ENCODE results near the gene HOXD12.

Gene HOXD12

GRCh38 chr2:176101216-176101830, 1.7 kb downstream of the HOXD12 start:
- peaks cover 0 to 79% (median 48%) of the 10 kb centered on the region in 11 experiments; a peak in 16 of 22 replicates for H4K20me1 ChIP-seq
- H3K4me1 ChIP-seq: peaks cover 0 to 15% (median 11%) of the 10 kb centered on the region in 10 experiments; a peak in 15 of 20 replicates
- no peak overlapping the region for H3K9ac ChIP-seq
- TF ChIP-seq Cebpa-rat (IDR thresholded peaks at IDR 0.05): no peak
- peaks cover 41 to 66% (median 49%) of the 10 kb centered on the region in 11 experiments for H3K9me3 ChIP-seq (replicated peaks in 1 of 11)
- H3K4me2 ChIP-seq: no peak overlapping the region
- H3K4me3 ChIP-seq: no peak overlapping the region
- H3K27ac ChIP-seq: no peak overlapping the region
- H3K27me3 ChIP-seq: peaks cover 100% of the 10 kb centered on the region in 11 experiments
- H3K36me3 ChIP-seq: no peaks in the 10 kb centered on the region

- H3K36me3 ChIP-seq: no peaks in the 10 kb centered on the region
- no peak overlapping the region for H3K4me3 ChIP-seq
- H3K9me3 ChIP-seq (replicated peaks in 1 of 11): peaks cover 46 to 71% (median 54%) of the 10 kb centered on the region in 11 experiments
- H3K27me3 ChIP-seq: peaks cover 100% of the 10 kb centered on the region in 11 experiments
- no peak overlapping the region for H3K4me2 ChIP-seq
- H4K20me1 ChIP-seq: peaks cover 0 to 73% (median 43%) of the 10 kb centered on the region in 11 experiments; a peak in 16 of 22 replicates
- H3K9ac ChIP-seq: no peak overlapping the region
- no peak overlapping the region for H3K27ac ChIP-seq
- no peak for TF ChIP-seq Cebpa-rat (IDR thresholded peaks at IDR 0.05)
- H3K4me1 ChIP-seq: peaks cover 0 to 10% (median 6%) of the 10 kb centered on the region in 10 experiments; a peak in 15 of 20 replicates
Observed at GRCh38 chr2:176101842-176102241, 2.2 kb downstream of the HOXD12 start.

GRCh38 chr2:176102309-176102866, 2.8 kb downstream of the HOXD12 start:
- no peak overlapping the region for H3K4me2 ChIP-seq
- peaks cover 52 to 77% (median 59%) of the 10 kb centered on the region in 11 experiments for H3K9me3 ChIP-seq (replicated peaks in 1 of 11)
- no peak overlapping the region for H3K4me3 ChIP-seq
- TF ChIP-seq Cebpa-rat (IDR thresholded peaks at IDR 0.05): no peak
- H3K36me3 ChIP-seq: no peaks in the 10 kb centered on the region
- no peak overlapping the region for H3K9ac ChIP-seq
- H4K20me1 ChIP-seq: peaks cover 0 to 68% (median 37%) of the 10 kb centered on the region in 11 experiments; a peak in 14 of 22 replicates
- H3K27ac ChIP-seq: no peak overlapping the region
- H3K27me3 ChIP-seq: peaks cover 99 to 100% (median 100%) of the 10 kb centered on the region in 11 experiments
- H3K4me1 ChIP-seq: peaks cover 0 to 5% (median under 1%) of the 10 kb centered on the region in 10 experiments; a peak in 11 of 20 replicates

- no peak overlapping the region for H3K4me2 ChIP-seq
- no peaks in the 10 kb centered on the region for H3K36me3 ChIP-seq
- no peaks in the 10 kb centered on the region; a peak in 1 of 20 replicates for H3K4me1 ChIP-seq
- peaks cover 92 to 99% (median 97%) of the 10 kb centered on the region in 11 experiments for H3K27me3 ChIP-seq
- H3K9me3 ChIP-seq (replicated peaks in 1 of 11): peaks cover 52 to 81% (median 59%) of the 10 kb centered on the region in 11 experiments
- H3K4me3 ChIP-seq: no peak overlapping the region
- H3K27ac ChIP-seq: no peak overlapping the region
- H4K20me1 ChIP-seq: peaks cover 0 to 61% (median 31%) of the 10 kb centered on the region in 11 experiments; a peak in 14 of 22 replicates
- no peak for TF ChIP-seq Cebpa-rat (IDR thresholded peaks at IDR 0.05)
- no peak overlapping the region for H3K9ac ChIP-seq
Observed at GRCh38 chr2:176103194-176103593, 3.6 kb downstream of the HOXD12 start.

GRCh38 chr2:176103742-176104315, 4.2 kb downstream of the HOXD12 start:
- Histone ChIP-seq H4K20me1 (peaks cover 0 to 55% (median 25%) of the 10 kb centered on the region in 11 experiments; a peak in 14 of 22 replicates), H3K36me3 (no peaks in the 10 kb centered on the region), H3K4me3 (no peak overlapping the region), H3K27ac (no peak overlapping the region), H3K4me2 (no peak overlapping the region), H3K9ac (no peak overlapping the region), H3K4me1 (no peaks in the 10 kb centered on the region), H3K27me3 (peaks cover 92 to 99% (median 97%) of the 10 kb centered on the region in 11 experiments), H3K9me3 (replicated peaks in 1 of 11) (peaks cover 52 to 85% (median 62%) of the 10 kb centered on the region in 11 experiments)
- TF ChIP-seq Cebpa-rat (IDR thresholded peaks at IDR 0.05): no peak

GRCh38 chr2:176104316-176105077, 4.9 kb downstream of the HOXD12 start:
- H4K20me1 ChIP-seq: peaks cover 0 to 48% (median 26%) of the 10 kb centered on the region in 11 experiments; a peak in 13 of 22 replicates
- peaks cover 92 to 99% (median 97%) of the 10 kb centered on the region in 11 experiments for H3K27me3 ChIP-seq
- no peak overlapping the region; a peak in 1 of 20 replicates for H3K4me3 ChIP-seq

GRCh38 chr2:176105078-176105729, 5.6 kb downstream of the HOXD12 start:
- Histone ChIP-seq H3K27me3 (peaks cover 92 to 99% (median 97%) of the 10 kb centered on the region in 11 experiments), H3K4me2 (no peak overlapping the region), H3K27ac (no peak overlapping the region), H4K20me1 (peaks cover 0 to 47% (median 18%) of the 10 kb centered on the region in 11 experiments; a peak in 13 of 22 replicates), H3K4me1 (no peaks in the 10 kb centered on the region), H3K9me3 (replicated peaks in 1 of 11) (peaks cover 52 to 81% (median 60%) of the 10 kb centered on the region in 11 experiments), H3K4me3 (peak overlapping the region in 1 of 10 experiments; percentile 20; a peak in 1 of 20 replicates), H3K9ac (no peak overlapping the region), H3K36me3 (no peaks in the 10 kb centered on the region)
- TF ChIP-seq Cebpa-rat (IDR thresholded peaks at IDR 0.05): no peak

More at GRCh38 chr2:176104316-176105077, 4.9 kb downstream of the HOXD12 start:
- Histone ChIP-seq H3K4me1 (no peaks in the 10 kb centered on the region), H3K4me2 (no peak overlapping the region), H3K9ac (no peak overlapping the region), H3K36me3 (no peaks in the 10 kb centered on the region), H3K9me3 (replicated peaks in 1 of 11) (peaks cover 58 to 86% (median 64%) of the 10 kb centered on the region in 11 experiments), H3K27ac (no peak overlapping the region)
- TF ChIP-seq Cebpa-rat (IDR thresholded peaks at IDR 0.05): no peak
